Pericardium fibroblast (primary cell): ENCODE measurements around the gene ZNF611. TPM values are rescaled to one million over a fixed set of nuclear protein-coding genes. Genes with fewer than 3 reads are reported as not detected.

ENCODE experiments used
- total RNA-seq: library from RNA; depleted of rRNA; stranded (reverse); fragments of >200 nt; gene quantifications from 2 replicates; pipeline ENCODE4 v1.2.3, GENCODE V29; 2015

The ZNF611 gene
- 3.7 and 9.4 TPM in 2 replicates for total RNA-seq

GRCh38 chr19:52734893-52735661 is at the start of gene ZNF611:
ZNF611 (minus strand) TSS chr19:52735044; CDS start chr19:52715894, 19,150 bp downstream.

Other genes starting within 250 kb of the ZNF611 start
- gene ZNF808, start 207.4 kb downstream of the ZNF611 start, total RNA-seq: 5.4 and 7.4 TPM in 2 replicates
- gene ZNF701, start 164.8 kb downstream of the ZNF611 start, total RNA-seq: 2.6 and 3.9 TPM in 2 replicates
- gene ZNF83, start 96.7 kb downstream of the ZNF611 start, total RNA-seq: 11.6 and 27.3 TPM in 2 replicates
- gene ZNF600, start 51.7 kb upstream of the ZNF611 start, total RNA-seq: 1.4 and 2.3 TPM in 2 replicates
- gene ZNF28, start 86.6 kb upstream of the ZNF611 start, total RNA-seq: 4.7 and 6.1 TPM in 2 replicates
- gene ZNF468, start 122.6 kb upstream of the ZNF611 start, total RNA-seq: 7.2 and 8.2 TPM in 2 replicates
- 4.1 and 5.5 TPM in 2 replicates for gene ZNF320, start 162.6 kb upstream of the ZNF611 start, total RNA-seq
- gene ZNF888, start 188.4 kb upstream of the ZNF611 start, total RNA-seq: 0.68 and 1.4 TPM in 2 replicates
- gene ZNF816, start 227.8 kb upstream of the ZNF611 start, total RNA-seq: 2.7 and 4.7 TPM in 2 replicates